DMS 273 (cell line): ENCODE measurements around the gene CHSY1.
"Not testable (repeated sequence)": the region's sequence is repeated elsewhere in the genome, so short reads cannot be mapped to it uniquely, and the experiment has no call there.

Experiments used
- DNase-seq: peaks from one replicate; lab custom pipeline; 2025; ENCODE audit not compliant: unreplicated experiment; lab: John Stamatoyannopoulos, UW

The CHSY1 gene

DNA sequence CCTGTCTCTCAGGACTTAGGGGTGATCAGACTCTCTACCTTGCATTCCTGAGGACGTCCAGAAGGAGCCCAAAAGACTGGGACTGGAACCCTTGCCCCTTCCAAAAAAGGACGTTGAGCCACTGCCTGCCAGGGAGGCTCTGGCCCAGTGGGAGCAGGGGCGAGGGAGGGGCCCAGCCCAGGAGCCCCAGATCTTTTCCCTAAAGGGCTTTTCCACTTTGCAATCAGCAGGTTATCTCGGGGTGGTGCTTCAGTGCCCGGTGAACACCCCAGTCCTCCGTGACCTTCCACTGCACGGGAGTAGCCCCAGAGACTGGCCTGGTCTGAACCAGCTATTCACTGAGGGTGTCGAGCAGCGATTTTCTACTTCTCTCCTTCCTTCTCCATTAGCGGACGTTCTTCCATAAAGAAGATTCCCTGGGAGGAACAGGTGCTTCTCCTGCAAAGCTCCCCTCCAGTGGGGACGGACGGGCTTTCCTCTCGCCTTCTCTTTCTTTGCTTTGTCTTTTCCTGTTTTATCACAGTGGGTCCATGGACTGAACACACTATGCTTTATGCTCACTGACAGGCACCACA lies 113.7 kb downstream of the CHSY1 start:
- DNase-seq: no peak

DNA sequence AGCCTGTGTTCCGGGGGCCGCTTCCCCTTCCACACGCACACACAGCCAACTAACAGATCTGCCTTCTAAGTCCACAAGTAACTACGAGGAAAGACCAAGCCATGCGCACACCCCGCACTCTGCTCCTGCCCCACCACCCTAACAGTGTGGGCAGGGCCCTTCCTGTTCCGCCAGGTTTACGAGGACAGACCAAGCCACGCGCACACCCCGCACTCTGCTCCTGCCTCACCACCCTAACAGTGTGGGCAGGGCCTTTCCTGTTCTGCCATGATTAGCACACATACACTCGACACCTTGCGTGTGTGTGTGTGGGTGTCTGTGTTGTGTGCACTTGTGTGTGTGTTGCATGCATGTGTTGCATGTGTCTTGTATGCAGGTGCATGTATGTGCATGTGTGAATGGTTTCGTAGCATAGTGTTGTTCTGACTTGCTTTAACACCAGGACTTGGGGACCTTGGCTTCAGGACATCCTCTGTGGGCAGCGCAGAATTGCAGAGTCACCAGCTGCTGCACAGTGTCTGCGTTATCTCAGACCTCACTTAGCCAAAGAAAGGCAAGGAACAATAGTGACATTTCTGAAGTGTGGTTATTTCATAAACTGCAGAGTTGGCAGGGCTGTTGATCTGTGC lies 114.4 kb downstream of the CHSY1 start:
- DNase-seq: no peak

DNA sequence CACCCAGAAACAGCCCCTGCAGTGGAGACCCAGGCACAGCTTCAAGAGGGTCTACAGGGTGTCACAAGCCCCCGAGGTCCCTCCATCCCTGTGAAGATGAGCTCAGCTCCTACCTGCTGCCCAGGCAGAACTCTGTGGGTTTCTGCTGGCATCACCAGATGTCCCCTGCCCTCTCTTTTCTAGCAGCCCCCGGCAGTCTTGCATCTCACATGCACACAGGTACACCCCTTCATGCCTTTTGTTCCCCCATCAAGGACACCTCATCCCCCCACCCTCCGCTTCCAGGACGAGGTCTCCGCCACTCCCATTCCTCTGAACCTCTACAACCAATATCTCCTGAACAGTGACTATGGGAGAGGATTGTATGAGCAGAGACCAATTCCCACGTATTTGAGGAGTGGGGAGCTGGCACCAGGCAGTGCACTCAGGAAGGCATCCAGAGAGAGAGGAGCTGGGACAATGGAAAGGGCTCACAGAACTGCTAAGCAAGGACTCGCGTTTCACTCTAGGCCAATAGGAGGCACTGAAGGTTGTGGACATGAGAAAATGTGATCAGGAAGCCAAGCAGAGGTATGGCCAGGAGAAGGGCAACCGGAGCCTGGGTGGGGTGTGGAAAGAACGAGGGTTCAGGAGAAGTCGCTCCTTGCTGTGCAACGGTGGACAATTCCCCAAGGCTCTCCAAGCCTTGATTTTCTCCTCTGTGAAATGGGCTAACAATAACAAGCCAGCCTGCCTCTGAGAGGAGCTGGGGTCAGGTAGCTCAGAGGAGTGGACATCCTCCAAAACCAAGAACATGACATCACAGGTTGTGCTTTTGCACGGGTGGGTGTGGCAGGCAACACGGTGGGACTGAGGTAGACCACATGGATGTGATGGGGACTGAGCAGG lies 115.2 kb downstream of the CHSY1 start:
- DNase-seq: no peak

DNA sequence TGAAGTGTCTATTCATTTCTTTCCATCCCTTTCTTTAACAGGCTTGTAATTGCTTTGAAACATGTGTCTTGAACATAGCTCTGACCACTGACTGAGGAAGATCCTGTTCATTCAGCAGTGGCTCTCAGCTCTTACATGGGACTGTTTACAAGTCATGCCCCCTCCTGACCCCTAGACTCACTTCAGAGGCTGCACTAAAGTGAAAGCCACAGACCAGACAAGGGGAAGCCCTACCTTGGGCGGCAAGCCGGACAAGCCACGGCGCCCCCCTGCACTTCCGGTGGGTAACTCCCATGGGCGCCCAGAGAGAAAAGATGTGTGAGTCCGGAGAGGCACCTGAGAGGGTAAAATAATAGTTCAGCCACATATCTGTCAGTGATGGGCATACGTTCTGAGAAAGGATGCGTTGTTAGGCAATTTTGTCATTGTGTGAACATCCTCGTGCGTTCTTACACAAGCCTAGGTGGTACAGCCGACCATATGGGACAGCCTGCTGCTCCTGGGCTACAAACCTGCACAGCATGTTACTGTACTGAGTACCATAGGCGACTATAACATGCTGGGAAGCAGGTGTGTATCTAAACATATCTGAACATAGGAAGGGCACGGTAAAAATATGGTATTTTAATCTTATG lies 116.2 kb downstream of the CHSY1 start:
- DNase-seq: no peak

DNA sequence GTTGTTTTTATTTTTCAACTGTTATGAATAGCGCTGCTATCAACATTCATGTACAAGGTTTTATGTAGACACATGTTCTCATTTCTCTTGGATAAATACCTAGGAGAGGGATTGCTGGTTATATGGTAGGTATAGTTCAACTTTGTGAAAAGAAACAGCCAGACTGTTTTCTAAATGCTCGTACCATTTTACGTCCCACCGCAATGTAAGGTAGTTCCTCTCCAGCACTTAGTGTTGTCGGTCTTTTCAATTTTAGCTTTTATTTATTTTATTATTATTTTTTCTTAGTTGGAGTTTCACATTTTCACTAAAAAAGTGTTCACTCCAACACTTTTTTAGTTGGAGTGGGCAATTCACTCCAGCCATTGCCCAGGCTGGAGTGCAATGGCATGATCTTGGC lies 117.1 kb downstream of the CHSY1 start:
- DNase-seq: no peak

DNA sequence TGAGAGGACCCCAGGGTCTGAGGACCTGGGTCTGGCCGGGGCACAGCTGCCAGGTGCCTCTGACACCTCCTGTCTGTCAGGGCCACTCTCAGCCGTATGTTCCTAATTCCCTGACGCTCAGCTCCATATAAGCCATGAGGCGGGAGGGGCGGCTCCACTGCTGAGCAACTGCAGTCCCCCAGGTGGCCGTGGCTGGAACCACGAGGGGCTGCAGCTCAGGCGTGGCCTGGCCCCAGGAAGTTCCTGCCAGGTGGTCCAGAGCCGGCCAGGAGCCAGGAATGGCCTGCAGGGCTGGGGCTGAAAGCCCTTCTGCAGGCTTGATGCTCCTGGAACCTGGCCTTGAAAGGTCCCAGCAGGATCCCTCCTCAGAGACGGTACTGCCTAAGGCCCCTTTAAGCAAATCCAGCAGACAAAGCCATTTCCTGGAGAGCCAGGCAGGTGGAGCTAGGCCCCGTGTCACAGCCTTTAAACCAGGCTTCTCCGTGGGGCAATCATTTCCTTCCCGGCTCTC lies 118.0 kb downstream of the CHSY1 start:
- no peak for DNase-seq

DNA sequence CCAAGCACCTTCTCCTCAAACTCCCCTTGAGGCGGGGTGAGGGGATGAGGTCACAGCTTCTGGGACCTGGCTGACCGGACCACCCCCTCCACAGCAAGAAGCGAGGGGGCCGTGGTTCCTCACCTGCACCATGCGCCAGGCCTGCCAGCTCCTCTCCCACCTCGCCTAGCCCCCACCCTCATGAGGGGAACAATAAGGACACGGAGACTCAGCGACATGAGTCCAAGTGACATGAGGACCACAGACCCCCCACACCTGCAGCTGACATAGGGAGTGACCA lies 118.7 kb downstream of the CHSY1 start:
- DNase-seq: no peak

DNA sequence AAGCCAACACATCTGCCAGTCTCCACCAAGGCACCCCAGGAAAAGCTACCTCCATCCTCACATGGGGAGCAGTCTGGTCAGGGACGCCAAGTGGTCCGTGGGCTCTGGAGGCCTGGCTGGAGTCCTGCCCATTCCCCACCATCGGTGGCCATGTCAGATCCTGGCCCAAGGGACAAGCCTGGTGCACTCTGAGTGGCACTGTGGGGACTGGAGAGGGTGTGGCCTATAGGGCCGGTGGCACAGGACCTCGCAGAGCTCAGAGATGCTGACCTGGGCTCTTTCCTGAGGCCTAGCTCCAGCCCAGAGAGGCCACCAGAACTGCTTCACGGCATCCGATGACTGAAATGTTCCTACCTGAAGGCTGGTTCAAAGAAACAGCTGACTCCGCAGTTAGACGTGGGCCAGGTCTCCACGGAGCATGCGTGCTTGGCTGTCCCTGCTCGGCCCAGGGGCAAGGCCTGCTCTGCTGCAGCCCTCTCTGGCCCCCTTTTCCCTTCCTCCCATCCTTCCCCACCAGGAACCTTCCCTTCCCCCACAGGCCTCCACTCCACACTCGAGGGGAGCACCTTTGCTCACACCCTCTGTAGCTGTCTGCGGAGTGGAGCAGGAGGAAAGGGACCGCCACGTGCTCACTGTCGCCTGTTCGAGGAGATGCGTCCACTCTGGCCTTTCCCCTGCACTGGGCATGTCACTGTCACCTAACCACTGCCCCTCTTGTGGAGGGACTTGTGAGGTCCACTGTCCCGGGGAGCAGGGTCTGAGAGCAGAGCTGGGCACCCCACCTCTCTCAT lies 119.3 kb downstream of the CHSY1 start:
- no peak for DNase-seq

DNA sequence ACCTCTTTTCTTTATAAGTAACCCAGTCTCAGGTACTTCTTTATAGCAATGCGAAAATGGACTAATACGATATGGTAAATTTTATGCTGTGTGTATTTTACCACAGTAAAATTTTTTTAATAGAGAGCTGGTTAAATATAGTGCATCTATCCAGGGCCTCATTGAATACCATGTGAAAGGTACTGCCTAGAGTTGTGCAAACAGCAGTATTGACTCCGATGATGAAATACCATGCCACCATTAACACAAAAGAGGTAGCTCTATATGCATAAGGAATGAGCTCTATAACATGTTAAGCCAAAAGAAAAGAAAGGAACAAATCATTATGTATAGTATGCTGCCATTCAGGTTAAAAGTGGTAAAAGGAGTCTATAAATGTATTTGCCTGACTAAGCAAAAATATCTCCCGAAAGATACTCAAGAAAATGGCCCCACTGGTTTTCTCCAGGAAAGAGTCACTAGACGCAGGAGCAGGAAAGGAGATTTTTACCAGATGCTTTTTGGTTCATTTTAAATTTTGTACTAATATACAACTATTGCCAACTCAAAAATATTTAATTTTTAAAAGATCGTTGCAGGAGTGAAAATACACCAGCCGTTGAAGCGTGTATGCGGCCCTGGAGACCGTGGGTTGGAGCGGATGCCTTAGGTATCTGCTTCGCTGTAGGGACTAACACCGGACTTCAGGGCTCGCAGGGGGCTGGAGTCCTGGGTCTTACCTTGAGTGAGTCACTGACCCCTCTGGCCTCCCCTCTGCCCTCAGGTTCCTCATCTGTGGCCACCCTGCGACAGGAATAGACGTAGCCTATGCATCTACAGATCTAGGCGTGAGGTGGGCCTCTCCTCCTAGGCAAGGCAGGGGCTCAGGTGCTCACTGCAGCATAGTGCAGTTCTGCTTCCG lies 120.1 kb downstream of the CHSY1 start:
- DNase-seq: no peak

DNA sequence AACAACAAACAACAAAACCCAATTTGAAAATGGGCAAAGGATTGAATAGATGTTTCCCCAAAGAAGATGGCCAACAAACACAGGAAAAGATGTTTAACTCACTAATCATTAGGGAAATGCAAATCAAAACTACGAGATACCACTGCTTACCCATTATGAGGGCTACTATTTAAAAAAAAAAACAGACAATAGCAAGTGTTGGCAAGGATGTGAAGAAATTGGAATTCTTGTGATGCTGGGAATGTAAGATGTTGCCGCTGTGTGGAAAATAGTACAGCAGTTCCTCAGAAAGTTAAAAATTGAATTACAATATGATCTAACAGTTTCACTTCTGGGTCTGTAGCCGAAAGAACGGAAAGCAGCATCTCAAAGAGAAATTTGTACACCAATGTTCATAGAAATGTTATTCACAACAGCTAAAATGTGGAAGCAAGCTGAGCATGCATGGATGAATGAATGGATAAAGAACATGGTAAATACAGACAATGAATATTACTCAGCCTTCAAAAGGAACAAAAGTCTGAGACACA lies 121.9 kb downstream of the CHSY1 start:
- no peak for DNase-seq

DNA sequence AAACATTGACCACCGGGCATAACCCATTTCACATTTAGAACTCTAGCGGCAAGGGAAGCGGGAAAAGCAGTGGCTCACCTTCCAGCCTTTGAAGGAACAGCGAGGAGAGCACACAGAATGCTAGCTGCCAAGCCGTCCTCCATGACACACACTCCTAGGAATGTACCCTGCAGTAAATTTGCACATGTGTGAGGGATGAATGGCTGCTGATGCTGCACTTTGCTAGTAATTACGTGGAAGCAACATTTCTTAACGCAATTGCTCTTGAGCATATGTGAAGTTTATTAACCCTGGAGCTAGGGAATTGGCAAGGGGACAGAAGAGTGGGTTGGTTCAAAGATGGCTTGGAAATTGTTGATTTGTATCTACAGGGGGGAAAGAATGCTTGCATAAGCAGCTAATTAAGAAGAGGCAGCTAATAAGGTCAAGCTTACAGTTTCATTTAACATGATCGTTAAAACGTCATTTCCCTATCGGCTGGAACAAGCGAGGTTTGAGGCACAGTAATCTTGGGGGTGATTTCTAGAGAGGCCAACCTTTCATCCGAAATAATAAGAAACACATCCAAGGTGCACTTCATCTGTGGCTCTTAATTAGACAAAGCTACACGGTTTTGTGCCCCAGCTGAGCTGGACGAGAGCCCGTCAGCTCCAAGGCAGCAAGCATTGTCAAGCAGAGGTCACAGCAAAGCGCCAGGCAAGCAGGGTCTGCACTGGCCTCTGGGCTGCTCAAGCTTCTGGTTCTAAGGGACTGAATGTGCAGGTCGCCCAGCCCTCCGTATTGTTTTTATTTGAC lies 123.4 kb downstream of the CHSY1 start:
- DNase-seq: no peak

DNA sequence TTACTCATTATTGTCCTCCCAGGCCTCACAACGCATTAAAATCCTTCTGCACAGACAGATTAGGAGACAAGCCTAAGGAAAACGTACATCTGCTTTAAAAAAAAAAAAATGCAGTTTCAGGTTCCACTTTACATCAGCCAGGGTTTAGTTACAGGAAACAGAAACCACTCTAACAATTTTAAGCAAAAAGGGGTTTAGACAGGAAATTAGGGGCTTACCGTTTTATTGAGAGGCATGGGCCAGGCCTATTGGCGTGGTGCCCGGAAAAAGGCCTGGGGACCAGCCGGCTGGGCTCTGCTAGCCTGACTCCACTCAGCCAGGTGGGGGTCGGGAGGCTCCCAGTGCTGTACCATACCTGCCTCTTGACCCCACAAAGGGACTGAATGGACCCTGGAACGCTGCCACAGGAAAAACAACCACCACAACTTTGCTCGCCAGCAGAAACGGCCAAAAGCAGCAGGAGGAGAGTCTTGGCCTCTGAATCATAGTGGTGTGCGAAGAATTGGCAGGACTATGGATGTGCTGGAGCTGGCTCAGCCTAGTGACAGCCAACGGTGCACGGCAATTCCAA lies 124.3 kb downstream of the CHSY1 start:
- DNase-seq: peak; percentile 58

DNA sequence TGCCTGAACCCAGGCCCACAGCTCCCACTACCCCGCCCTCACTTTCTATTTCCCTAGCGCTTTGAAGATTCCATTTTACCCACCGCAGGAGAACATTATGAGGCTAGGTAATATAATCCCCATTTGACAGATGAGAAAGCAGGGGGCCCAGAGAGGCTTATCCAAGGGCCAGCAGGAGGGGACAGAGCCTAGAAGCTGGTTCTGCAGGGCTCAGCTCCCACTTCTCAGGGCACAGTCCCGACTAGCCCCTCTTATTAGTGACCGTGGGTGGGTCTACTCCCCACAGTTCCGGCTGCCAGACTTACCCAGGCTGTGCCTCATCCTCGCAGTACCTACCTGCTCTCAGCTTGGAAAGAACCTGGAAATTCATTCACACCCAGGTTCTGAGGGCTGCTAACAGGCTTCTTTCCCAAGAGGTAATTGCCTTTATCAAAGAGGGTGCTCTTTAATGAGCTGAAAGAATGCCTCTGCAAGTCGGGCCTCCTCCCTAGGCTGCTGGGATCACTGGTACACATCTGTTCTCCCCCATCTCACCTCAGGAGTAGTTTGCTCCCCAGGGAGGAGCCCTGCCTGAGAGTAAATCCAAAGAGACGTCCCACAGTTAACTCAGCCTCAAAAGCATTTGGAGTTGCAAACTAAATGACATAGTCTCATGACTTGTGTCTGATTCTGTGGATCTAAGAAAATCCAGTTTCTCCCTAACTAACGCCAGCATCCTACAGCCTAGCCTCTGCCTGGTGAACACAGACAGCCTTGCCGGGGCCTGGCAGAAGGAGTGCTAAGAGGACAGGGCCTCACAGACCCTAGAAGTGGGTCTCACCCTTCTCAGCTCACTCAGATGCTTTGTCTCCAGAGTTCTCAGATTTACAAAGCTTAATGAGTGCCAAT lies 125.0 kb downstream of the CHSY1 start:
- DNase-seq: peak; percentile 64

DNA sequence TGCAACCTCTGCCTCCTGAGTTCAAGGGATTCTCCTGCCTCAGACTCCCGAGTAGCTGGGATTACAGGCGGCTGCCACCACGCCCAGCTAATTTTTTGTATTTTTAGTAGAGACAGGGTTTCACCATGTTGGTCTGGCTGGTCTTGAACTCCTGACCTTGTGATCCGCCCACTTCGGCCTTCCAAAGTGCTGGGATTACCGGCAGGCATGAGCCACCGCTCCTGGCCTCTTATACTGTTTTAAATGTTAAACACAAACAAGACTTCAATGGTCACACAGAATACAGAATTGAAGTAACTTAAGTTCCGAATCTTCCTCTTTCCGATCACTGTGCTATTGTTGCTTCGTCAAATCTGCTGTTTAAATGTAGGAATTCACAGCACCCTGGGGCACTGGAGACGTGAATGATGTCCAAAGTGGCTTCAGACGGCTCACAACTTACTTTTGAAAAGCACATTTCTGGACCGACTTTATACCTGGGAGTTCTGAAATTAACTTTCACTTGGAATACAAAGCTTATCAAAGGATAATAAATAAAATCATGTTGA lies 125.9 kb downstream of the CHSY1 start:
- DNase-seq: not testable (repeated sequence)
